Dedifferentiated amniotic fluid mesenchymal stem cell (primary cell): ENCODE data around the gene SMPD4.
"Not testable (repeated sequence)": the region's sequence is repeated elsewhere in the genome, so short reads cannot be mapped to it uniquely, and the experiment has no call there.

Source experiments
- DNase-seq: peaks from one replicate; pipeline ENCODE4 v3.0.0-alpha.2; 2016; ENCODE audit errors: extremely low spot score

The SMPD4 gene

DNA sequence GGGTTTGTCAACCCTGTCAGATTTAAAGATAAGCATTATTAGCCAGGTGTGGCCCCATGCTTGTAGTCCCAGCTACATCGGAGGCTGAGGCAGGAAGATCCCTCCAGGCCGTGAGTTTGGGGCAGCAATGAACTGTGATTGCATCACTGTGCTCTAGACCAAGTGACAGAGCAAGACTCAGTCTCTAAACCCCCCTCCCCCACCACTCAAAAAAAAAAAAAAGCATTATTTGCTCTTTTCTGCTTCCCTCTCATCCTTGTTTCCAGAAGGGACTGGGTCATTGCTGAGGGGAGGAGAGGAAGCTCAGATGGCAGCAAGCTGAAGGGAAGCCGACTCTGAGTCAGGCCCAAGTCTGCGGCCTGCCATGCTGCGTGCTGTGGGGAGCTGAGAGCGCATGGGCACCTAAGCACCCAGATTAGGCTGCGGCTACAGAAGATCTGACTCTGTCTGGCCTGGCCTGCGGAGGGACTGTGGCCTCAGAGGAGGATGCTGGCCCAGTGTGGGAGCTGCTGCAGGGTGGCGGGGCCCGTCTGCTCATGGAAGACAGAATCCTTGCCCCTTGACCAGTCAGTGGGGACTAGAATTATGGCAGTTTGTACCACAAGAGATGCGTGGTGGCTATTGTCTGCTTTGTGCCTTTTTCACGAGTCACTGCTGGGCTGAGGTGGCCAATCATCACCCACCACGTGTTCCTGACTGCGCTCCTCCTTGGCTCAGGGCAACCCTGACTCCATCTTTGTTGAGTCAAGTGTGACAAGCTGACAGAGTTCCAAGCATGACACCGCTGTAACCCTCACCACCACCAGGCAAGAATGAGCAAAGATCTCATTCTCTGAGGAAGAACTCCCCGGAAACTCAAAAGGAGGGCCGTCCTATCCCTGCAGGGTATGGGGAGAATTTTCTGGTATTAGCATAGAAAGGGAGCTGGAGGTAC, 6.7 kb upstream of the SMPD4 start:
- not testable (repeated sequence) for DNase-seq

- no peak for DNase-seq
These were observed 5.9 kb upstream of the SMPD4 start for GRCh38 chr2:130187268-130187667.

- DNase-seq: no peak
These were observed 5.0 kb upstream of the SMPD4 start for GRCh38 chr2:130186391-130186790.

DNA sequence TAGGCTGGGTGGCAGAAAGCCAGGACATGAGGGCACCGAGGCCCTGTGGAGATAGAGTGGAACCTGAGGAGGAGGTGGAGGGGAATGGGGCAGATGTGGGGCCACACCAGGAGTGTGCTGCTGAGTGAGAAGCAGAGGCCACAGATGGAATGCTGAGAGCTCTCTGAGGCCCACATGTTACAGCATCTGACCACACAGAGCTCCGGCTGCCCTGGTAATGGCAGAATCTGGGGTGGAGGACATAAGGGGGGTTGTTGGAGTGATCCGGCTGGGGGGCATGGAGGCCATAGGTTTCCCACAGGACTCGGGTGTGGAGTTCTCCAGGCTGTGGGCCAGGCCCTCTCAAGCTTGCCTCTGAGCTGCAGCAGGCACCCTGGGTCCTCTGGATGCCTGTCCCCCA, 4.5 kb upstream of the SMPD4 start:
- no peak for DNase-seq

DNA sequence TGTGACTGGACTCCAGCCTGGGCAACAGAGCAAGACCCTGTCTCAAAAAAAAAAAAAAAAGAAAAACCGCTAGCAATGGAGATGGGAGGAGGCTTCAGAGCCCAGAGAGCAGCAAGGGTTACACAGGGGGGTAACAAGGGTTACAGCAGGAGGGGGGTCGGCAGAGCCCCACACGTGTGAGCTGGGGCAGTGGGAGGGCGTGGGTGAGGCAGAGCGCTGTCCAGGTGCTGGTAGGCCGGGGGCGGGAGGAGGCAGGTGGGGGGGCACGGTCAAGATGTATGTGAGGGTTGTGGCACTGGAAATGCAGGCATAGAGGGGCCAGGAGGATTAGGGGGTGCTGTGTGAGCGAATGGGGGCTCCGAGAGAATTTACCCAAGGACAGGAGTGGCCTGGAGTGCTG, 4.0 kb upstream of the SMPD4 start:
- DNase-seq: no peak

DNA sequence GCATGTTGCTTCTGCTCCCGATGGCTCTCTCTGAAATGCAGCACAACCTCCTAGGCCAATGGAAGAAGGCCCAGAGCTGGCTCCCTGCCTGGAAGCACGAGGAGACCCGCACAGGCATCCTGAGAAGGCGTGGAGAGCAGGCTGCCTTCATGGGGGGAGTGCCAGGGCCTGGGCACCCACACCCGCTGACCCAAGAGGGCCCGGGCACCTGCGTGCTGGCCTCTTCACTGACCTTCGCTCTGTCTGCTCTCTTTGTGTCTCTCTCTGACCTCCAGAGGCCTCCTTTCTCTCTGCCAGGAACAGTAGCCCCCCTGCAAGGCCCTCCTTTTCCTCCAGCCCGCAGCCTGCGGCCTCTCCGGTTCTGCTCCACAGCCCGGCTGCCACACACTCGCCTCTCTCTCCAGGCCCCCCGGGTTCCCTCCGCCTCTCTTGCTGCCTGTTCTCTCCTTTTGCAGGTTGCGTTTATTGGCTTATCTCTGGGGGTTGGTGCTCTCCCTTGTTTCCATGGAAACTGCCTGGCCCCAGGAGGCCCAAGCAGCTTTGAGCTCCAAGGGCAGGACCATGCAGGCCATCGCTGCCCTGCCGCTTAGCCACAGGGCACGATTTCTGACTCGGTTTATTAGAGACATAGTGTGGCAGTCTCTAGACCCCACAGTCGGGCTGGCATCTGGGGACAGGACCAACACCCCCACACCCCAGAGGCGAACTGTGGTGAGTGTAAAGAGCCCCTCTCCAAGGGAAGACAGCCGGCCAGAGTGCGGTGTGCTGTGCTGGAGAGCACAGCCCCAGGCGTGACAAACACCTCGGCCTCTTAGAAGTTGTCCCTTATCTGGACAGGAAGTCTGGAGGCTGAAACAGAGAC, 2.3 kb upstream of the SMPD4 start:
- DNase-seq: no peak

DNA sequence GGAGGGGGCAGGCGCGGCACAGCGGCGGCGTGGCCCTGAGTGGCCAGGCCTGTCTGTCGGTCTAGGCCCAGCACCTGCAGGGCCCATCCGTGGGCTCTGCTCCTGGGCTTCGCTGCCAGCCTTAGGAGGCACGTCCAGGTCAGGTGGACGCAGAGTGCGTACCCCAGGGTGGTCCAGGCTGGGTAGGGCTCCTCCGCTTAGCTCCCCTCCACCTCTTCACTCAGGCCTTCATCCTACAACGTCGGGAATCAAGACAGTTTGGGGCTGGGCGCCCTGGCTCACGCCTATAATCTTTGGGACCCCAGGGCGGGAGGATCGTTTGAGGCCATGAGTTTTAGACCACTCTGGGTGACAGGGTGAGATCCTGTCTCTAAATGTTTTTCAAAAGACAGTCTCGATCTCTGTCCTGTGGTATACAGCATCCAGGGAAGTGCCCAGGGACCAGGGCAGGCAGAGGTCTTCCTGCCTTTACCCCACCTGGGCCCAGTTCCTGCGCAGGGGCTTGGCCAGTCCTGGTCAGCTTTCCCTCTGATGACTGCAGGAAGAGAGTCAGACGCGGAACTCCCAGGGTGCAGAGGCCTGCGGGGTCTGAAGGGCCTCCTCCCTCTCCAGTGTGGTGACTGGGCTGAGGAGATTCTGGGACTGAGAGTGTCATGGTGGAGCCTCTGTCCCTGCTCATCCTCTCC, 1.6 kb upstream of the SMPD4 start:
- DNase-seq: not testable (repeated sequence)

DNA sequence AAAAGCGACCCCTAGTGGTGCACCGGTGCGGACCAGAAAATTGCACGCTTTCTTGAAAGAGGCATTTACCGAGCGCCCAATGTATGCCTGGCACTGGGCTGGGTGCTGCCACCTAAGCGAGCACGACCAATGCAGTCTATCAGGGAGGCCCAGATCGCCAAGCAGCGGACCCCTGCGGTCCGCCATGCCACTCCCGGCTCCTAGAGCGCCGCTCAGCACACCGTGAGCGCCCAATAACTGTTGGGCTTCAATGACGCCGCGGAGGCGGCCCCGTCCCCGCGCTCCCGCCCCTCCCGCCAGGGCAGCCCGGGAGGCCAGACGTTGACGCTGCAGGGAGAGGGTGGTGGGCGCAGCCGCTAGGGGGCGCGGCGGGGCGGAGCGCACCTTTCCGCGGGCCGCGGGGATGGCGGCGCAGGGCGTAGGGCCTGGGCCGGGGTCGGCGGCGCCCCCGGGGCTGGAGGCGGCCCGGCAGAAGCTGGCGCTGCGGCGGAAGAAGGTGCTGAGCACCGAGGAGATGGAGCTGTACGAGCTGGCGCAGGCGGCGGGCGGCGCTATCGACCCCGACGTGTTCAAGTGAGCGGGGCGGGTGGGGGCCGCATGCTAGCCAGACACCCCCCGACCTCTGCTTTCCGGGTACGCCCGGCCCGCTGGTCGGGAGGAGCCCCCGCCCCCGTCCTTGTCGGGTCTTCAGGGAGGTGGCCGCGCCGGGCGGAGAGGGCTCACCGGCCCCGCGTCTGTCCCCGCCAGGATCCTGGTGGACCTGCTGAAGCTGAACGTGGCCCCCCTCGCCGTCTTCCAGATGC, 679 bp upstream of the SMPD4 start, which contains the start of gene MZT2B:
Gene MZT2B (plus strand): TSS at position 383 of the 803 bp plus-strand sequence. CDS start 21 bp downstream, at position 404.
- DNase-seq: peak; percentile 72

DNA sequence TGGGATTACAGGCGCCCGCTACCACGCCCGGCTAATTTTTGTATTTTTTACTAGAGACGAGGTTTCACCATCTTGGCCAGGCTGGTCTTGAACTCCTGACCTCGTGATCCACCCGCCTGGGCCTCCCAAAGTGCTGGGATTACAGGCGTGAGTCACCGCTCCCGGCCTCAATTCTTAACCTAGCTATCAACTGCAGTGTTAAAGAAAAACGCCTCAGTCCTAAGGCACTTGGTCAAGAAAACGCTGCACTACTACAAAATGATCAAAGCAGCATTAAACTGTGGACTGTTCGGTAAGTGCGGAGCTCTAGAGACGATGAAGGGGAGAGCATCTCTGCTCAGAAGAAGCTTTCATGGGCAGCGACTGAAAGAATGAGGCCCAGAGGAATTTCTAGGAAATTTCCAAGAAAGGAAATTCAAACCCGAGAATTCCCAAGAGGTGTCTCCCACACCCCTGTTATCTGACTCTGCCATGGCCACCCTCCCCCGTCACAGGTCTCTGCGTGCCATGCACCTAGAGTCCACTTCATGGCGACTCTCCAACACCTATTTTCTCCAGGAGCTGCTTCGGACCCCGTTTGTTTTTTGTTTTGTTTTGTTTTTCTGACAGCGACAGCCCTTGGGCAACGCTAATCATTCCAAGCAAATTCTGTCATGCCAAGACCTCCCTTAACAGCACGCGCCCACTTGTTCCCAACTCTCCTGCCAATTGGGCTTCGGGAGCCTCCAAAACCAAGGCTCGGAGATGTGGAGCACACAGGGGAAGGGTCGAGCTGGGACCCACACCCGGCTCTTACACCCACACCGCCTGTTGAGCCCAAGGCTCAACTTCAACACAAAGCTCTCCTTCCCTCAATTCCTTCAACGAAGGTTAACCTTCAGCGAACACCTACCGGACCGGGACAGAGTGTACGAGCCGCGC, 738 bp downstream of the SMPD4 start:
- not testable (repeated sequence) for DNase-seq

DNA sequence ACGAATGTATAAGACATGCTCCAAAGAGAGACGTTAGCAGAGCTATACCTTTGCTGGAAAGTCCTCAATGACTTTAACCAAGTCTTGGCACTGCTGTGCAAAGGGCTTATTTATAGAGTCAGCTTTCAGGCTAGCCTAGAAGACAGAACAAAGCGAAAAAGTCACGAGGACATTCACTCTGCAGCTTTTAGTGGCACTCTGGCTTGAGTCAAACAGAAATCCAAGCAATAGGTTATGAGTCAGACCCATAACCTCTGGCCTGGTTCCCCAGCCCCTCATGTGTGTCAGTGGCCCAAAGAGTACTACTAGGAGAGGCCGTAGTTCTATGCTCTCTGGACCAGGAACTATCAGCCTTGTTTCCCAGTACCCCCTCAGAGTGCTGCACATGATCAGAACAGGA, 6.5 kb downstream of the SMPD4 start:
- not testable (repeated sequence) for DNase-seq

GRCh38 chr2:130169896-130170295, 11.5 kb downstream of the SMPD4 start:
- DNase-seq: no peak

GRCh38 chr2:130169163-130169562, 12.2 kb downstream of the SMPD4 start:
- not testable (repeated sequence) for DNase-seq

- DNase-seq: not testable (repeated sequence)
These were observed 14.8 kb downstream of the SMPD4 start for GRCh38 chr2:130166611-130167010.

DNA sequence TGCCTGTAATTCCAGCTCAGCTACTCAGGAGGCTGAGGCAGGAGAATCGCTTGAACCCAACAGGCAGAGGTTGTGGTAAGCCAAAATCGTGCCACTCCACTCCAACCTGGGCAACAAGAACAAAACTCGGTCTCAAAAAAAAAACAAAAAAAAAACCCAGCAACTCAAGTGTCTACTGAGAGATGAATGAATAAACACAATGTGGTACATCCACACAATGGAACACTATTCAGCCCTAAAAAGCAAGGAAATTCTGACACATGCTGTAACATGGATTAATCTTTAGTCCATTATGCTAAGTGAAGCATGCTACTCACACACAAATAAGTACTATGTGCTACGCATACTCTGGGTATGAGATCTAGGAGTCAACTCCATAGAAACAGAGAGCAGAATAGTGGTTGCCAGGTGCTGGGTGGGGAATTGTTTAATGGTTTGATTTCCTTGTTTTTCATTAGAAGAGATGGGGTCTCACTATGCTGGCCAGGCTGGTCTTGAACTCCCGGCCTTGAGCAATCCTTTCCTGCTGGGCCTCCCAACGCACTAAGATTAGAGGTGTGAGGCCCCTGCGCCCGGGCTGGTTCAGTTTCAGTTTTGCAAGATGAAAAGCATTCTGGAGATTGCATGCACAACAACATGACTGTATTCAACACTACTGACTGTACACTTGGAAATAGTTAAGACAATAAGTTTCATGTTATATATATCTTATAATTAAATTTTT, 15.9 kb downstream of the SMPD4 start:
- no peak for DNase-seq

- no peak for DNase-seq
These were observed 18.4 kb downstream of the SMPD4 start for GRCh38 chr2:130162968-130163367.

DNA sequence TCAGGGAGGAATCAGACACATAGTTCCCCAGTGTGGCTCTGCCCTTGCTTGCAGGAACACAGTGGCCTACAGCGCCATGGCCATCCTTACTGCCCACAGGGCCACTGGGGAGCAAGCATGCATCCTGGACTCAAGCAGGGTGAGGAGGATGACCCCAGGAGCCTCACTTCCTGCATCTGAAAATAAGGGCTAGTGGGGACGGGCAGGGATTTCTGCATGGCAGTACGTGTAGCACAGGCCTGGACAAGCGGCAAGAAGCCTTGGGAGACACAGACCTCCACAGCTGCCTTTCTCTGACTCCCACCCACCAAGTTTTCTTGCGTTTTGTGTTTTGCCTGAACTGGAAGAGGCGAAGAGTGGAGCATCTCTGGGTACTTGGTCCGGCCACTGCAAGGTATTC, 18.9 kb downstream of the SMPD4 start:
- not testable (repeated sequence) for DNase-seq

GRCh38 chr2:130160838-130161705, 20.3 kb downstream of the SMPD4 start:
- not testable (repeated sequence) for DNase-seq

DNA sequence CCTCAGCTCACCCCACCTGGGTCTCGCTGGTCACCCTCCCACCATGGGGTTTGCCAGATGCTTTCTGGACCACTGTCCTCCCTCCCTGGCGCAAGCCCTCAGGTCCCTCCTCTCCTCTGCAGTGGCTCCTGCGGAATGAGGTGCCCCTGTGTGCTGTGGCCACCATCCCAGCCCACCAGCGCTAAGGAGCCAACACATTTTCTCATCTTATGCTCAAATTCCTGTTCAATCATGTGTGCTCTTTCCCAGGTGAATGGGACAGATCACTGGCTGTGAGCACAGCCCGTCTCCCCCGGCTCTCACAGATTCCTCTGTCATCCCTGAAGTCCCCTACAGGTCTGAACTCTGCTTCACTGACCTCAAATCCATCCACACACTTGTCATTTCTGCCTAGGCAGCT, 21.3 kb downstream of the SMPD4 start:
- DNase-seq: no peak
